ENCODE results near the gene WNT5B.
"Not testable (repeated sequence)": the region's sequence is repeated elsewhere in the genome, so short reads cannot be mapped to it uniquely, and the experiment has no call there.

WNT5B gene

DNA sequence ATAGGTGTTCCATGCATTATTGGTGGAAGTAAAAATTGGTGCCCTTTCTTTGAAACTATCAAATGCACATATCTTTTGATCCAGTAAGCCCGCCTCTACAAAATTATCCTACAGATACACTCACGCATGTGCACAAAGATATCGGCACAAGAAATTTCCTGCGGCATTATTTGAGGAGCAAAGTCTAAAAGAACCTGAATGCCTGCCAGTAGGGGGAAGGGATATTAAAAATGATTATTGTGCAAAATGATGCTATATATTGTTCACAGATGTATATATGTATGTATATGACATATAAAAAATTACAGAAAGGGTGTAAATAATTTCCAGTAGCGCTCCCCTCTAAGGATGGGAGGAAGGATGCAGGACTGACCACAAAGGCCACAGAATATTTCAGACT, 37.2 kb downstream of the WNT5B start:
- Mint-ChIP-seq H3K27ac (peak overlapping the region; percentile 82), H3K9me3 (ENCODE audit: low read depth) (no peaks in the 10 kb centered on the region), H3K4me3 (no peak overlapping the region)

GRCh38 chr12:1666685-1667162, 37.7 kb downstream of the WNT5B start:
- Mint-ChIP-seq H3K27me3 (no peaks in the 10 kb centered on the region), H3K36me3 (no peaks in the 10 kb centered on the region), H3K9me3 (ENCODE audit: low read depth) (no peaks in the 10 kb centered on the region), H3K4me1 (ENCODE audit: low read depth) (peaks cover 51% of the 10 kb centered on the region), H3K4me3 (peak overlapping the region; percentile 51), H3K27ac (peak overlapping the region; percentile 82)

More for the DNA sequence above, 37.2 kb downstream of the WNT5B start:
- Mint-ChIP-seq H3K4me1 (ENCODE audit: low read depth) (peaks cover 54% of the 10 kb centered on the region), H3K36me3 (no peaks in the 10 kb centered on the region), H3K27me3 (no peaks in the 10 kb centered on the region)

- Mint-ChIP-seq H3K4me3 (no peak overlapping the region), H3K9me3 (ENCODE audit: low read depth) (no peaks in the 10 kb centered on the region), H3K36me3 (no peaks in the 10 kb centered on the region), H3K27ac (no peak overlapping the region), H3K4me1 (ENCODE audit: low read depth) (peaks cover 42% of the 10 kb centered on the region), H3K27me3 (no peaks in the 10 kb centered on the region)
These were observed 40.0 kb downstream of the WNT5B start for GRCh38 chr12:1668833-1669543.

GRCh38 chr12:1670358-1671268, 41.6 kb downstream of the WNT5B start:
- no peak overlapping the region for H3K27ac Mint-ChIP-seq
- H3K4me3 Mint-ChIP-seq: no peak overlapping the region
- H3K27me3 Mint-ChIP-seq: no peaks in the 10 kb centered on the region
- H3K4me1 Mint-ChIP-seq (ENCODE audit: low read depth): peaks cover 30% of the 10 kb centered on the region
- H3K36me3 Mint-ChIP-seq: no peaks in the 10 kb centered on the region
- H3K9me3 Mint-ChIP-seq (ENCODE audit: low read depth): no peaks in the 10 kb centered on the region

DNA sequence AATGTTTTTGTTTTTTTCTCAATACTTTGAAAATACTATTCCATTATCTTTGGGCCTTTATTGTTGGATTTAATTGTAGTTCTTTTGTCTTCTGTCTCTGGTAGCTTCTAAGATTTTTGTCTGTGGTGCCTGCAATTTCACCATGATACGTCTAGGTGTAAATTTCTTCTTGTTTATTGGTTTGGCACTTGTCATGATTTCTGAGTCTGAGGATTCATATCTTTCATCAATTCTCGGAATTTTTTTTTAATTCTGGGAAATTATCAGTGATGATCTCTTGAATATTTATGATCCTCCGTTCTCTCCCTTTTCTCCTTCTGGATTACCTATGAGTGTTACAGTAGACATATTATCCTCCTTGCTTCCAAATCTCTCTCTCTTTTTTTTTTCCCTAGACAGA, 47.0 kb downstream of the WNT5B start:
- no peak overlapping the region for H3K27ac Mint-ChIP-seq
- H3K27me3 Mint-ChIP-seq: no peaks in the 10 kb centered on the region
- H3K36me3 Mint-ChIP-seq: no peaks in the 10 kb centered on the region
- no peaks in the 10 kb centered on the region for H3K9me3 Mint-ChIP-seq (ENCODE audit: low read depth)
- no peak overlapping the region for H3K4me3 Mint-ChIP-seq
- H3K4me1 Mint-ChIP-seq (ENCODE audit: low read depth): no peaks in the 10 kb centered on the region

DNA sequence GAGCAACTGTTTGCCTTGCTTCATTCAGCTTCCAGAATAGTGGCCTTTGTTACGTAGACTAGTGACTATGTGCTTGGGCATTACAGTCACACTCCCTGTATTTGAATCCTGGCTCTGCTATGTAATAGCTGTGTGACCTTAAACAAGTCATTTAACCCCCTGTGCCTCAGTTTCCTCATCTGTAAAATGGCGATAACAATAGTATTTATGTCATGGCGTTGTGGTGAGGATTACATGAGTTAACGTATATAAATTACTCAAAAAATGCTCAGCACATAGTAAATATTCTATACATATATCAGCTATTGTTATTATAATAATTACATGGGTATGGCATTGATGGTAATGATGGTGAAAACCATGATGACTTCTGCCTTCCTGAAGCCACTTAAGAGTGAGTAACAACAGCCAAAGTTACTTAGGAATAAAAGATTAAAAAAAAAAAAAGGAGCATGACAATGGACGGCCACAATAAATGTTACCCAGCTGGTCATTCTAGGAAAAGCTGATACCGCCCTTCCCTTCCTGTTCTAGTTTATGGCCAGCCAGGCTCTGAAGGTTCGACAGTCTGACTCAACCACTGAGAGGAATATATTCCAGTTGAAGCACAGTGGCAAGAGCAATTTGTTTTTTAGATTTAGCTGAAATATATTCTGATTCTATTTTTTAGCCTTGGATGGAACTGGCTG, 51.9 kb downstream of the WNT5B start:
- Mint-ChIP-seq H3K4me1 (ENCODE audit: low read depth) (no peaks in the 10 kb centered on the region), H3K9me3 (ENCODE audit: low read depth) (no peaks in the 10 kb centered on the region), H3K27ac (no peak overlapping the region), H3K27me3 (no peaks in the 10 kb centered on the region), H3K4me3 (no peak overlapping the region), H3K36me3 (no peaks in the 10 kb centered on the region)

DNA sequence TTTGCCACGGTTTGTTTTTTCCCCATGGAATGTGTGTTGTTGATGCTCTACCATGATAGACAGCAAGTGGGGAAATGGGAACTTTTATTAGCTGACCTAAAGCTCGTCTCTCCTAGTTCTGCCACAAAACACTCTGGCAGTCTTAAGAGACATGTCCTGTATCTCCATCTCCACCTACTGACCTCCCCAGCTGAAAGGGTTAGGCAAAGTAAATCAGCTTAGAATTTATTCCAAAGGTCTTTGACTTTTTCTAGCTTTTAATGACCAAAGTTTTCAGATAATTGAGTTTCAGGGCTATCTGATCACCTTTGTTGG, 52.4 kb downstream of the WNT5B start:
- H3K36me3 Mint-ChIP-seq: no peaks in the 10 kb centered on the region
- H3K27me3 Mint-ChIP-seq: no peaks in the 10 kb centered on the region

GRCh38 chr12:1688086-1688710, 59.2 kb downstream of the WNT5B start:
- Mint-ChIP-seq H3K36me3 (no peaks in the 10 kb centered on the region), H3K27ac (no peak overlapping the region), H3K4me3 (no peak overlapping the region), H3K9me3 (ENCODE audit: low read depth) (no peaks in the 10 kb centered on the region), H3K4me1 (ENCODE audit: low read depth) (peaks cover 25% of the 10 kb centered on the region), H3K27me3 (no peaks in the 10 kb centered on the region)

More for the DNA sequence above, 52.4 kb downstream of the WNT5B start:
- H3K4me1 Mint-ChIP-seq (ENCODE audit: low read depth): no peaks in the 10 kb centered on the region
- H3K4me3 Mint-ChIP-seq: no peak overlapping the region
- H3K9me3 Mint-ChIP-seq (ENCODE audit: low read depth): no peaks in the 10 kb centered on the region
- no peak overlapping the region for H3K27ac Mint-ChIP-seq

DNA sequence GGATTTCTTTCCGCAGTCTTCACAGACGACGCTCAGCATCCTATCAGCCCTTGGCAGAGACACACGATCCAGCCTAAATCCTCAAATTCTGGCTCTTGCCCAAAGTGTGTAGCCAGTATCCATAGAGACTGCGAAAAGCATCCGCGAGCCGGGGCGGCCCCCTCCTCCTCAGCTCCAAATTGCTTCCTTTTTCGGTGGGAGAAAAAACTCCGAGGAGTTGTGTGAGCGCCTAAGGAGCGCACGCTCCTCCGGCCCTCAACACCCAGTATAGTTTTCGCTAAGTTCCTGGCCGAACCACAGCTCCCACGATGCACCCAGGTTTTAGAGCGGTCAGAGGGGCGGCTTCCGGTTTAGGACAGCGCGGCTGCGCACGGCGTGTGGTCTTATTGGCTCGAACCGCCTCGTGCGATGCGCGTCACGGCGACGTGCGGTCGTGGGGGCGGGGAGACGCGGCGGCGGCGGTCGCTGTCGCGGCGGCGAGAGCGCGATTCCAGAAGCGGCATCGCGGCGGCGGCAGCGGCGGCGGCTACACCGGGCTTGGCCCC, 61.6 kb downstream of the WNT5B start, which contains the start of gene ADIPOR2:
Gene ADIPOR2, plus strand, starts transcription at position 493 of the 545 bp plus-strand sequence. CDS start 63,274 bp downstream, outside the sequence.
- Mint-ChIP-seq H3K27ac (peak within 1 kb of the TSS; percentile 96), H3K4me1 (ENCODE audit: low read depth) (peaks cover 39% of the 10 kb centered on the region), H3K36me3 (no peaks in the 10 kb centered on the region), H3K9me3 (ENCODE audit: low read depth) (no peaks in the 10 kb centered on the region), H3K27me3 (no peaks in the 10 kb centered on the region), H3K4me3 (peak within 1 kb of the TSS; percentile 99)

- no peaks in the 10 kb centered on the region for H3K27me3 Mint-ChIP-seq
- peak overlapping the region; percentile 94 for H3K27ac Mint-ChIP-seq
- peaks cover 2% of the 10 kb centered on the region for H3K36me3 Mint-ChIP-seq
- peaks cover 46% of the 10 kb centered on the region for H3K4me1 Mint-ChIP-seq (ENCODE audit: low read depth)
- no peaks in the 10 kb centered on the region for H3K9me3 Mint-ChIP-seq (ENCODE audit: low read depth)
- H3K4me3 Mint-ChIP-seq: peak overlapping the region; percentile 99
These were observed 62.3 kb downstream of the WNT5B start for GRCh38 chr12:1691123-1692007.

GRCh38 chr12:1692226-1692625, 63.2 kb downstream of the WNT5B start:
- H3K4me1 Mint-ChIP-seq (ENCODE audit: low read depth): peaks cover 54% of the 10 kb centered on the region
- H3K27ac Mint-ChIP-seq: peak overlapping the region; percentile 94
- no peaks in the 10 kb centered on the region for H3K27me3 Mint-ChIP-seq
- H3K4me3 Mint-ChIP-seq: peak overlapping the region; percentile 99
- peaks cover 3% of the 10 kb centered on the region for H3K36me3 Mint-ChIP-seq
- H3K9me3 Mint-ChIP-seq (ENCODE audit: low read depth): no peaks in the 10 kb centered on the region

- Mint-ChIP-seq H3K36me3 (peaks cover 6% of the 10 kb centered on the region), H3K27me3 (no peaks in the 10 kb centered on the region), H3K4me3 (peak overlapping the region; percentile 99), H3K9me3 (ENCODE audit: low read depth) (no peaks in the 10 kb centered on the region), H3K4me1 (ENCODE audit: low read depth) (peaks cover 63% of the 10 kb centered on the region), H3K27ac (no peak overlapping the region)
These were observed 64.0 kb downstream of the WNT5B start for GRCh38 chr12:1692895-1693610.

GRCh38 chr12:1695097-1695496, 66.1 kb downstream of the WNT5B start:
- H3K27ac Mint-ChIP-seq; H3K9me3 Mint-ChIP-seq (ENCODE audit: low read depth); H3K36me3 Mint-ChIP-seq; H3K27me3 Mint-ChIP-seq; H3K4me3 Mint-ChIP-seq: not testable (repeated sequence)
- H3K4me1 Mint-ChIP-seq (ENCODE audit: low read depth): peaks cover 68% of the 10 kb centered on the region

Measured in activated naive CD8-positive, alpha-beta T cell (primary cell).